8988T (cell line): ENCODE measurements around the gene ENO2.
A peak's percentile ranks its signal among the peaks of the same experiment; 100 is the strongest.
"Not testable (repeated sequence)": the region's sequence is repeated elsewhere in the genome, so short reads cannot be mapped to it uniquely, and the experiment has no call there.

Experiments
- DNase-seq: peaks from one replicate; pipeline ENCODE4 v3.0.0; 2011

ENO2 gene

GRCh38 chr12:6886206-6886999 lies 28.0 kb upstream of the ENO2 start:
- not testable (repeated sequence) for DNase-seq

GRCh38 chr12:6887460-6887859 lies 26.9 kb upstream of the ENO2 start:
- DNase-seq = no peak

- DNase-seq = no peak
Observed at GRCh38 chr12:6888360-6888759, 26.0 kb upstream of the ENO2 start.

- not testable (repeated sequence) for DNase-seq
Observed at GRCh38 chr12:6888794-6889193, 25.6 kb upstream of the ENO2 start.

- not testable (repeated sequence) for DNase-seq
Observed at GRCh38 chr12:6889775-6890573, 24.4 kb upstream of the ENO2 start.

GRCh38 chr12:6890789-6891645 lies 23.4 kb upstream of the ENO2 start:
- peak; percentile 74 for DNase-seq

GRCh38 chr12:6891646-6892001 lies 22.8 kb upstream of the ENO2 start:
- DNase-seq = no peak

GRCh38 chr12:6892683-6893082 lies 21.7 kb upstream of the ENO2 start:
- DNase-seq = not testable (repeated sequence)

- DNase-seq = no peak
Observed at GRCh38 chr12:6894321-6894720, 20.1 kb upstream of the ENO2 start.

GRCh38 chr12:6896846-6897435 lies 17.4 kb upstream of the ENO2 start:
- no peak for DNase-seq

GRCh38 chr12:6899427-6899826 lies 15.0 kb upstream of the ENO2 start:
- no peak for DNase-seq

GRCh38 chr12:6899837-6900519 lies 14.4 kb upstream of the ENO2 start:
- no peak for DNase-seq

- no peak for DNase-seq
Observed at GRCh38 chr12:6902448-6902847, 11.9 kb upstream of the ENO2 start.

GRCh38 chr12:6903722-6904121 lies 10.7 kb upstream of the ENO2 start:
- no peak for DNase-seq

- peak; percentile 53 for DNase-seq
Observed at GRCh38 chr12:6904280-6905276, 9.8 kb upstream of the ENO2 start, which contains the start of gene LRRC23. Gene LRRC23, plus strand, starts transcription at chr12:6904822. Its CDS starts 812 bp downstream, at chr12:6905634.

GRCh38 chr12:6905414-6906040 lies 8.9 kb upstream of the ENO2 start:
- no peak for DNase-seq

GRCh38 chr12:6908141-6908540 lies 6.2 kb upstream of the ENO2 start:
- not testable (repeated sequence) for DNase-seq

GRCh38 chr12:6909421-6910145 lies 4.8 kb upstream of the ENO2 start:
- DNase-seq = no peak

- DNase-seq = no peak
Observed at GRCh38 chr12:6912164-6912935, 2.0 kb upstream of the ENO2 start.
